CD4-positive, alpha-beta T cell treated with Interleukin-4 for 1 hour (primary cell): ENCODE results near the gene FAM13C.
"Not testable (repeated sequence)": the region's sequence is repeated elsewhere in the genome, so short reads cannot be mapped to it uniquely, and the experiment has no call there.

ENCODE experiments used
- DNase-seq, 2 donors: peaks; one replicate each; pipeline ENCODE4 v3.0.0-alpha.2; 2020 to 2022

Gene FAM13C

DNA sequence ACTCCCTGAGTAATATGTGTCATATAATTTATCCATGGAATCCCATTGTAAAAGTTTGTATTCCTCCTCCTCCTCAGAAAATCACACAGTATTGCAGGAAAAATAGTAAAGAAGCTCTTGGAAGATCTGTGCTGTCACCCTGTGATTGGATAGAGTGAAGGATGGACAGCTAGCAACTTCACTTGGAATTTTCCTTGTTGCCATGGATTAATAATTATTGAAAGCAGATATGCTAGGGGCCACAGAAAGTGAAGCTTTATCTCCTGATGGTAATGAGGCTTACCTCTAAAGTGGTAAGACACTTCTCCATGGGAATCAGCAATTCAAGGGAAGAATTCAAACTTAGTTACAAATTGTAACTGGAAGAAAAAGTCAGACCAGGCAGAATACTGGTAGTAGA lies 137.1 kb downstream of the FAM13C start:
- DNase-seq: no peak

DNA sequence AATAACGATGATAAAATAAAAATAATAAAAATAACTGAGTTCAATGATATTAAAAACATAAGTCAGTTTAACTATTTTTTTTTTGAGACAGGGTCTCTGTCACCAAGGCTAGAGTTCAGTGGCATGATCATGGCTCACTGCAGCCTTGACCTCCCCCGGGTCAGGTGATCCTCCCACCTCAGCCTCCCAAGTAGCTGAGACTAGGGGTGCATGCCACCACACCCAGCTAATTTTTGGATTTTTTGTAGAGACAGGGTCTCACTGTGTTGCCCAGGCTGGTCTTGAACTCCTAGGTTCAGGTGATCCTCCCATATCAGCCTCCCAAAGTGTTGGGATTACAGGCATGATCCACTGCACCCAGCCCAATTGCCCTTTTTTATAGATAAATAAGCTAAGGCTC lies 138.8 kb downstream of the FAM13C start:
- not testable (repeated sequence) for DNase-seq

GRCh38 chr10:59222788-59223187 lies 139.6 kb downstream of the FAM13C start:
- no peak for DNase-seq

DNA sequence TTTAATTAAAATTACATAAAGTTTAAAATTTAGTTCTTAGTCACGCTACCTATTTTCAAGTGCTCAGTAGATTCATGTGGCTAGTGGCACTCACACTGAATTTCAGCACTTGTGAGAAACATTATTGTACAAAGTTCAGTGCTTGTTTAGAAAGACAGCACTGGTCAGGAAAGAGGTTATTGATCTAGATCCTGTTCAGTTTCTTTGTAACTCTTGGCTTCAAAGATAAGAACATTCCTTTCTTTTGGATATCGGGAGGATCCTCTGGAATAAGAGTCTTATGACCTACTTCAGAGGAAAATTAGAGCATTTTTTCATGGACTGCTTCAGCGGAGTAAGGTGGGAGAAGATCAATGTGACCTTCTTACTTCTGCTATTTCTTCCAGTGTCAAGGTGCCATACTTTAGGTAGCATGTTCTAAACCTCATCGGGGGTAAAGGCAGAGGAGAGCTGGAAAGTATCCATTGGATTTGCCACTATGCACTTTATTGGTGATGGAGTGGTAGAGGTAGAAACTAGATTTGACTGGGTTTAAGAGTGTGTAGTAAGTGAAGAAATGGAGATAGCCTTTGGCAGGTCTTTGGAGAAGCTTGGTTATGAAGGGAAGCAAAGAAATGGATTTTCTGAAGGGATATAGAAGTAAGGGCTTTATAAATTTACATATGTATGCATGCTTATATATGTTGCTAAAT lies 146.0 kb downstream of the FAM13C start:
- DNase-seq: no peak

DNA sequence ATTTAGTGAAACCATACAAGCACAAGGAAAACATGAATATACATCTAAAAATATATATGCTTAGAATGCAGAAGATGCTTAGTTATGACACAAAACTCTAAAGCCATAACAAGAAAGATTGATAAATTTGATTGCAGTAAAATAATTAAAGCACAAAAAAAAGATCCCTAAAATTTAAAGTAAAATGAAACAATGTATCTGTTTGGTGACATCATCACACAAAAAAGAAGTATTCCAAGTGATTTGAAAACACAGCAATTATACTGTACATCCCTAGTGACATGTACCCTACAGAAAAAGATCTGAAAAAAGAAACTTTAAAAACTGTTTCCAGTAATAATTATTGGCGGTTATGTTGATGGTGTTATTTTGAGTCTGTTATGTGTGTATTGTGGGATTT lies 148.2 kb downstream of the FAM13C start:
- DNase-seq: no peak

- DNase-seq: no peak
Measured at GRCh38 chr10:59212301-59212798, 150.0 kb downstream of the FAM13C start.

GRCh38 chr10:59206204-59206720 lies 156.1 kb downstream of the FAM13C start:
- DNase-seq: no peak
